CD4-positive, alpha-beta memory T cell (primary cell): Measurements from ENCODE around the gene CAMKK2. TPM values are rescaled to one million over a fixed set of nuclear protein-coding genes. Genes with fewer than 3 reads are reported as not detected.

ENCODE experiments used
- CTCF ChIA-PET: fragments of 350-600 bp; sonication (Branson Sonifier 250); formaldehyde crosslinking; loops from one replicate; lab custom pipeline; 2021; ENCODE audit warnings: inconsistent platforms; ENCODE audit not compliant: partially characterized antibody; lab: Charles Lee
- POLR2A ChIA-PET: fragments of 350-600 bp; sonication (Branson Sonifier 250); formaldehyde crosslinking; loops from one replicate; lab custom pipeline; 2021; ENCODE audit not compliant: partially characterized antibody; lab: Charles Lee
- DNase-seq, 5 donors: peaks; one replicate each; pipeline versions ENCODE4 v3.0.0 to v3.0.0-alpha.2; 2020 to 2022; ENCODE audit warnings: mixed read lengths in 1 of 5
- H3K27ac ChIP-seq: one replicate; pipeline ENCODE4 v1.7.0; 2013; ENCODE audit warnings: low read depth, low read length
- H3K27me3 ChIP-seq: 2 replicates; pipeline ENCODE4 v1.7.0; 2013; ENCODE audit warnings: mild to moderate bottlenecking, low read length, moderate library complexity; ENCODE audit not compliant: insufficient read depth
- H3K36me3 ChIP-seq: 2 replicates; pipeline ENCODE4 v1.7.0; 2013; ENCODE audit warnings: mild to moderate bottlenecking, low read length, moderate library complexity; ENCODE audit not compliant: insufficient read depth
- H3K4me1 ChIP-seq: 2 replicates; pipeline ENCODE4 v1.7.0; 2013; ENCODE audit warnings: mild to moderate bottlenecking, low read length, moderate library complexity; ENCODE audit not compliant: insufficient read depth
- H3K4me3 ChIP-seq, 2 donors: one replicate each; pipeline ENCODE4 v1.7.0; 2013; ENCODE audit warnings: low read length in 2 of 2, mild to moderate bottlenecking in 1 of 2
- H3K9me3 ChIP-seq, 2 donors: one replicate each; pipeline ENCODE4 v1.7.0; 2013; ENCODE audit warnings: low read length in 2 of 2, control low read depth in 1 of 2; ENCODE audit not compliant: control insufficient read depth in 1 of 2
- H3K27ac Mint-ChIP-seq, 7 donors: one replicate each; pipeline ENCODE4 v1.8.0; 2020 to 2021; ENCODE audit warnings: mixed read lengths in 7 of 7, mild to moderate bottlenecking in 6 of 7, inconsistent platforms in 3 of 7, moderate library complexity in 3 of 7
- H3K27me3 Mint-ChIP-seq, 2 donors: one replicate each; pipeline ENCODE4 v1.8.0; 2020 to 2021; ENCODE audit warnings: mixed read lengths in 2 of 2
- H3K36me3 Mint-ChIP-seq, 2 donors: one replicate each; pipeline ENCODE4 v1.8.0; 2020 to 2021; ENCODE audit warnings: mixed read lengths in 2 of 2, inconsistent platforms in 1 of 2, mild to moderate bottlenecking in 1 of 2
- H3K4me1 Mint-ChIP-seq, 4 donors: one replicate each; pipeline ENCODE4 v1.8.0; 2020 to 2021; ENCODE audit warnings: mixed read lengths in 4 of 4, mild to moderate bottlenecking in 1 of 4
- H3K4me3 Mint-ChIP-seq, 8 donors: one replicate each; pipeline ENCODE4 v1.8.0; 2020 to 2021; ENCODE audit warnings: mixed read lengths in 8 of 8, mild to moderate bottlenecking in 7 of 8, moderate library complexity in 6 of 8, inconsistent platforms in 3 of 8
- H3K9me3 Mint-ChIP-seq, 8 donors: one replicate each; pipeline ENCODE4 v1.8.0; 2020 to 2021; ENCODE audit warnings: mixed read lengths in 8 of 8, mild to moderate bottlenecking in 5 of 8, inconsistent platforms in 3 of 8, moderate library complexity in 1 of 8
- intact Hi-C: fragments of 100-400 bp; cut with micrococcal nuclease; formaldehyde crosslinking; loops from one replicate; pipeline ENCODE4 v1.15.1; 2023
- polyA plus RNA-seq, 2 donors: library from polyadenylated mRNA; unstranded; fragments of 300-500 nt; fragmentation: Illumina TruSeq; gene quantifications; one replicate each; pipeline ENCODE4 v1.2.3, GENCODE V29; 2021
- total RNA-seq, 2 experiments: library from RNA; stranded (reverse); gene quantifications; one replicate each; pipeline ENCODE4 v1.2.3, GENCODE V29; 2021

CAMKK2 gene
- total and polyA plus RNA-seq, 4 experiments from 2014 or later, result 13.4 to 20.6 (median 18.5) TPM

DNA sequence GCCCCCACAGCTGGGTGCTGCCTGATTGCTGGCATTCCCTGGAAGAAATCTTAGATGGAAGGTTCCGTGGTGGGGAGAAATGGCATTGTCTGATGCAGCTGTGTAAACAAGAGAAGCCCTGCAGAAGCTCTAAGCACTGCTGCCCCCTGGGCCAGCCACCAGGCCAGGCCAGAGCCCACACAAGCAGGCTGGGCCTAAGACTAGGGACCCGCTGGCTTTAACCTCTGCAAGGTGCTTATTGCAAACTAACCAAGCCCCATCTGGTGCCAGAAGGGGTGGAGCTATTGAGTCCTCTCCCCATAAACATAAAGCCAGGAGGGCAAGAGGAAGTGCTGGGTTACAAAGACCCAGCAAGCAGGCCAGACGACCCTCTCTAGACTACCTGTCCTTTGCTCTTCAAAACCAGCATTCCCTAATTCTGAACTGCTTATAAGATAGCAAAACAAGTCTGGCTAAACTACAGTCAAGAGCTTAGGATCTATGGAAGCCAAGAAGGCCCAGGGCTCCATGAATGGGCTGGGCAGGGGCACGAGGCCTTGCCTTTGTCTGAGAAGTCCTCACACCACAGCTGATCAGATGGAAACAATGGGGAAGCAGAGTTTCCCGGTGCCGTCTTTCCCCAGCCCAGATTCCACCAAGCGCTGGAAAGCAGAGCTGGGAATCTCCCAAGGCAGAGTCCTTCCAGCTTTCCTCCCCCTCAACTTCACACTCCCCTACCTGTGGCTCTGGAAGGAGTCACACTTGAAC, 57.7 kb downstream of the CAMKK2 start:
- Histone ChIP-seq H3K4me3 (no peak overlapping the region), H3K36me3 (peaks cover 8% of the 10 kb centered on the region), H3K27me3 (no peaks in the 10 kb centered on the region), H3K4me1 (peaks cover 38% of the 10 kb centered on the region), H3K27ac (peak overlapping the region; percentile 76), H3K9me3 (no peaks in the 10 kb centered on the region)
- intact Hi-C loops, result no loop called here
- Mint-ChIP-seq H3K4me3 (peak overlapping the region in 4 of 8 donors; percentile 23 to 92 (median 58)), H3K9me3 (peaks cover 0 to 4% (median 0%) of the 10 kb centered on the region in 8 donors), H3K36me3 (peaks cover 15 to 31% of the 10 kb centered on the region in 2 donors), H3K27me3 (no peaks in the 10 kb centered on the region), H3K27ac (peak overlapping the region; percentile 95 to 100 (median 99)), H3K4me1 (peaks cover 26 to 53% (median 38%) of the 10 kb centered on the region in 4 donors)
- POLR2A ChIA-PET, result interaction anchor here (0.7 to 5.2 kb wide), 15 partner anchors 8 to 1261 kb away, joined by 3 to 89 read pairs (median 4); partner anchors contain the start of genes ANAPC5, CAMKK2, P2RX7 and RNF34
- CTCF ChIA-PET, result interaction anchor here (0.5 to 4.1 kb wide), 17 partner anchors 10 to 1196 kb away, joined by 3 to 57 read pairs (median 4); partner anchors contain the start of genes CAMKK2 and P2RX7
- DNase-seq, result no peak

DNA sequence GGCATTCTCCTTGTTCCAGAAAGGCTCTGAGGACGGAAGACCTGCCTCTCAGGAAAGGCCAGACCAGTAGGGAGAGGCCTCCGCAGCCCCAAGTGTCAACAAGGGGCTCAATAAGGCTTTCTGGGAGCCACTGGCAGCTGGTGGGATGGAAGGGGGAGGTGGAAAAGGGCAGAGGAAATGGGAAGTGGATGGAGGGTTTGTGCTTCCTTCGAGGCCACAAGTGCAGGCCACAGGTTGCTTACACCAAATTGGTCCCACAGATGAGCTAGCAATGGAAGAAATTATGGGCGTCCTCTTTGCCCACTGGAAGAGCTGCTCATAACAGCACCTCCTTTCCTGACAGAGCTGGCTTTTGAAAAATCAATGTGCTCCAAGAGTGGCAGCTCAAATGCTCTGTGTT, 58.4 kb downstream of the CAMKK2 start:
- Mint-ChIP-seq H3K36me3 (peaks cover 10 to 35% of the 10 kb centered on the region in 2 donors), H3K4me1 (peaks cover 22 to 47% (median 34%) of the 10 kb centered on the region in 4 donors), H3K4me3 (no peak overlapping the region), H3K27me3 (no peaks in the 10 kb centered on the region), H3K9me3 (peaks cover 0 to 4% (median 0%) of the 10 kb centered on the region in 8 donors), H3K27ac (peak overlapping the region; percentile 72 to 100 (median 99))
- H3K9me3 ChIP-seq, result no peaks in the 10 kb centered on the region
- CTCF ChIA-PET, result interaction anchor here (1.2 to 4.1 kb wide), 4 partner anchors 9 to 179 kb away, joined by 4 to 57 read pairs (median 15); partner anchors contain the start of gene P2RX7
- peak overlapping the region; percentile 76 for H3K27ac ChIP-seq
- H3K4me1 ChIP-seq, result peaks cover 38% of the 10 kb centered on the region
- intact Hi-C loops, result no loop called here
- POLR2A ChIA-PET, result interaction anchor here (2.7 to 5.2 kb wide), 3 partner anchors 14 to 58 kb away, joined by 9 to 89 read pairs (median 28); partner anchors contain the start of gene CAMKK2
- no peaks in the 10 kb centered on the region for H3K27me3 ChIP-seq
- H3K36me3 ChIP-seq, result peaks cover 15% of the 10 kb centered on the region
- H3K4me3 ChIP-seq, result no peak overlapping the region
- no peak for DNase-seq

DNA sequence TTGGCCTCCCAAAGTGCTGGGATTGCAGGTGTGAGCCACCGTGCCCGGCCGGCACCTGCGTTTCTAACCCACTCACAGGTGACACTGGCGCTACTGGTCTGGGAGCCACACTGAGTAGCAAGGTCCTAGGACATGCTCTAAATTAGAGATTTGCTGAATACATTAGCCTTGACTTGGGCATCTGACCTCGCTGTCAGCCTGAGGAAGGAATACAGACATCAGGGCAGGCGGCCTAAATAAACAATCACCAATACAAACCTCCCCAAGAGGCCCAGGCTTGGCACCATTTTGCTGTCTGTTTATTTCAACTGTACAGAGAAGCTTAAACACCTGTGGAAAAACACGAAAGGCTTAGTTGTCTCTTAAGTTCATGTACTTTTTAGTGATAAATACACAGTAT, 59.1 kb downstream of the CAMKK2 start:
- H3K4me3 Mint-ChIP-seq, result peak overlapping the region in 1 of 8 donors; percentile 62
- H3K9me3 Mint-ChIP-seq, result peaks cover 0 to 4% (median 0%) of the 10 kb centered on the region in 8 donors
- DNase-seq, result no peak
- peak overlapping the region; percentile 60 to 100 (median 95) for H3K27ac Mint-ChIP-seq
- ChIA-PET CTCF (interaction anchor here (1.2 to 4.1 kb wide), 3 partner anchors 8 to 178 kb away, joined by 4 to 57 read pairs (median 26); no protein-coding TSS in a partner anchor), POLR2A (interaction anchor here (5.2 kb wide), 1 partner anchor 14 kb away, joined by 89 read pairs; no protein-coding TSS in a partner anchor)
- peaks cover 24 to 46% (median 33%) of the 10 kb centered on the region in 4 donors for H3K4me1 Mint-ChIP-seq
- H3K36me3 ChIP-seq, result peaks cover 21% of the 10 kb centered on the region
- H3K4me3 ChIP-seq, result no peak overlapping the region
- H3K27me3 Mint-ChIP-seq, result no peaks in the 10 kb centered on the region
- H3K4me1 ChIP-seq, result peaks cover 38% of the 10 kb centered on the region
- intact Hi-C loops, result no loop called here
- H3K36me3 Mint-ChIP-seq, result peaks cover 16 to 41% of the 10 kb centered on the region in 2 donors
- H3K27me3 ChIP-seq, result no peaks in the 10 kb centered on the region
- peak overlapping the region; percentile 5 for H3K27ac ChIP-seq
- H3K9me3 ChIP-seq, result no peaks in the 10 kb centered on the region

DNA sequence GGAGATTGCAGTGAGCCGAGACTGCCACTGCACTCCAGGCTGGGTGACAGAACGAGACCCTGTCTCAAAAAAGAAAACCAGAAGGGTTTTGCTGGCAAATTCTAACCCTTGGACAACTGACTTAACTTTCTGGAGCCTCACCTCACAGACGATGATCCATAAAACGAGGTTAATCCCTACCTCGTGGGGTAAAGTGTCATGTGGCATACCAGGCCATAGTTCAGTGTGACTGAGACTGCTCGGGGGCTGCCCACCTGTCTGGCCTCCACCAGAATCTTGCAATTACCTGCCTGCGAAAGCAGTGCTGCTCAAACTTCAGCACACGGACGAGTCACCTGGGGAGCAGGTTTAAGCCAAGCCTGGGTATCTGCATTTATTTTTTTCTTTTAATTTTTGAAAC, 59.7 kb downstream of the CAMKK2 start:
- Mint-ChIP-seq H3K27ac (peak overlapping the region in 3 of 7 donors; percentile 43 to 79 (median 47)), H3K4me3 (no peak overlapping the region), H3K4me1 (peaks cover 24 to 43% (median 32%) of the 10 kb centered on the region in 4 donors), H3K36me3 (peaks cover 19 to 47% of the 10 kb centered on the region in 2 donors), H3K9me3 (peaks cover 0 to 4% (median 0%) of the 10 kb centered on the region in 8 donors), H3K27me3 (no peaks in the 10 kb centered on the region)
- Histone ChIP-seq H3K4me3 (no peak overlapping the region), H3K4me1 (peaks cover 35% of the 10 kb centered on the region), H3K27ac (no peak overlapping the region), H3K36me3 (peaks cover 25% of the 10 kb centered on the region), H3K27me3 (no peaks in the 10 kb centered on the region), H3K9me3 (no peaks in the 10 kb centered on the region)
- CTCF ChIA-PET, result interaction anchor here (4.1 kb wide), 1 partner anchor 12 kb away, joined by 26 read pairs; no protein-coding TSS in a partner anchor
- intact Hi-C loops, result no loop called here
- DNase-seq, result no peak
- POLR2A ChIA-PET, result interaction anchor here (5.2 kb wide), 1 partner anchor 13 kb away, joined by 89 read pairs; no protein-coding TSS in a partner anchor

DNA sequence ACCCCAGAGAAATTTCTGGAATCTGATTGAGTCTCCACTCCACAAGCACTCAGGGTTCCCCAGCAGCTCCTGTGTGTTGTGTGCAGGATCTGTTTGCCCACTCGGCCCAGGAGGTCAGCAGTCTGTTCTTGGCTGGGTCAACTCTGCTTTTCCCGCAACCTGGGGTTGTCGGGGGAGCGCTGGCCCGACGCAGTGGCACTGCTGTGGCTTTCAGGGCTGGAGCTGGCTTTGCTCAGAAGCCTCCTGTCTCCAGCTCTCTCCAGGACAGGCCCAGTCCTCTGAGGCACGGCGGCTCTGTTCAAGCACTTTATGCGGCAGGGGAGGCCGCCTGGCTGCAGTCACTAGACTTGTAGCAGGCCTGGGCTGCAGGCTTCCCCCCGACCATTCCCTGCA, 62.9 kb downstream of the CAMKK2 start:
- Histone ChIP-seq H3K36me3 (peaks cover 32% of the 10 kb centered on the region), H3K27ac (no peak overlapping the region), H3K4me1 (peaks cover 17% of the 10 kb centered on the region), H3K9me3 (no peaks in the 10 kb centered on the region), H3K27me3 (no peaks in the 10 kb centered on the region), H3K4me3 (no peak overlapping the region)
- CTCF ChIA-PET, result interaction anchor here (1.3 kb wide), 1 partner anchor 9 kb away, joined by 7 read pairs; no protein-coding TSS in a partner anchor
- Mint-ChIP-seq H3K27me3 (no peaks in the 10 kb centered on the region), H3K36me3 (peaks cover 33 to 59% of the 10 kb centered on the region in 2 donors), H3K4me3 (no peak overlapping the region), H3K4me1 (peaks cover 7 to 22% (median 11%) of the 10 kb centered on the region in 4 donors), H3K9me3 (no peaks in the 10 kb centered on the region), H3K27ac (no peak overlapping the region)
- intact Hi-C loops, result no loop called here
- DNase-seq, result no peak
- POLR2A ChIA-PET, result interaction anchor here (0.8 kb wide), 1 partner anchor 9 kb away, joined by 3 read pairs; no protein-coding TSS in a partner anchor

DNA sequence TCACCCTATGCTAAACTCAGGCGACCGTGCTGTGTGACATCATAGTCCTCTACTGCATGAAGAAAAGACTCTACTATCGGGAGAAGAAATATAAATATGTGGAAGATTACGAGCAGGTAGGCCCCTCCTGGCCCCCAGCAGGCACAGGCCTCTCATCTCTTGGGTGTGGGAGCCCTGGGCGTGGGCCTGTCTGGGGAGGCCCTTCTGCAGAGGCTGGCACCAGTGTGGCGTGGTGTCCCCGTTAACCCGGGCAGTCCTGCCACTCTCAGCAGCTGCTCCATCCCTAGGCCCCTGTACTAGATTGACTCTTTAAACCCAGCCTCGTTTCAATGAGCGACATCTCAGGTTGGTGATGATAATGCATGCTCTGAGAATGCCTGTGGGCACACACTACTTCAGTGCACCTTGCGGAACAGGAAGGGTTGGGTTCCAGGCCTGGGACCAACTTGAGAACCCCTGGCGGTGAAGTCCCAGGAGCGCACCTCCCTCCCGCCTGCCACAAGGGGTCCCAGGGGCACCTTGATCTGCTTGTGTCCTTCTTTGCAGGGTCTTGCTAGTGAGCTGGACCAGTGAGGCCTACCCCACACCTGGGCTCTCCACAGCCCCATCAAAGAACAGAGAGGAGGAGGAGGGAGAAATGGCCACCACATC, 63.4 kb downstream of the CAMKK2 start:
- Histone ChIP-seq H3K27me3 (no peaks in the 10 kb centered on the region), H3K4me1 (peaks cover 13% of the 10 kb centered on the region), H3K27ac (no peak overlapping the region), H3K36me3 (peaks cover 34% of the 10 kb centered on the region), H3K4me3 (no peak overlapping the region), H3K9me3 (no peaks in the 10 kb centered on the region)
- CTCF ChIA-PET, result interaction anchor here (1.3 kb wide), 1 partner anchor 9 kb away, joined by 7 read pairs; no protein-coding TSS in a partner anchor
- peaks cover 7 to 17% (median 10%) of the 10 kb centered on the region in 4 donors for H3K4me1 Mint-ChIP-seq
- H3K9me3 Mint-ChIP-seq, result no peaks in the 10 kb centered on the region
- peaks cover 34 to 62% of the 10 kb centered on the region in 2 donors for H3K36me3 Mint-ChIP-seq
- no peak overlapping the region for H3K4me3 Mint-ChIP-seq
- H3K27ac Mint-ChIP-seq, result peak overlapping the region in 3 of 7 donors; percentile 25 to 80 (median 57)
- DNase-seq, result no peak
- POLR2A ChIA-PET, result interaction anchor here (0.8 kb wide), 1 partner anchor 9 kb away, joined by 3 read pairs; no protein-coding TSS in a partner anchor
- no peaks in the 10 kb centered on the region for H3K27me3 Mint-ChIP-seq
- intact Hi-C loops, result no loop called here
